Suprapubic skin (tissue), 4 donors: Measurements from ENCODE around the gene MAP3K4. TPM values are rescaled to one million over a fixed set of nuclear protein-coding genes. Genes with fewer than 3 reads are reported as not detected.

Experiments
- DNase-seq, 2 donors: peaks; one replicate each; pipeline ENCODE4 v3.0.0-alpha.2; 2019; ENCODE audit warnings: low spot score in 2 of 2
- H3K27ac ChIP-seq: fragments of 200-600 bp; sonication (generic); one replicate; pipeline ENCODE4 v1.5.1; 2019
- H3K27me3 ChIP-seq: fragments of 200-600 bp; sonication (generic); one replicate; pipeline ENCODE4 v1.5.1; 2019
- H3K36me3 ChIP-seq: fragments of 200-600 bp; sonication (generic); one replicate; pipeline ENCODE4 v1.5.1; 2019
- H3K4me1 ChIP-seq: fragments of 200-600 bp; sonication (generic); one replicate; pipeline ENCODE4 v1.5.1; 2019
- H3K4me3 ChIP-seq: fragments of 200-600 bp; sonication (generic); one replicate; pipeline ENCODE4 v1.5.1; 2019; ENCODE audit warnings: mild to moderate bottlenecking
- H3K9me3 ChIP-seq: fragments of 200-600 bp; sonication (generic); one replicate; pipeline ENCODE4 v1.5.1; 2019
- EP300 ChIP-seq: sonication (generic); formaldehyde crosslinking; IDR thresholded peaks from one replicate; pipeline ENCODE4 v1.6.1; 2017; ENCODE audit warnings: antibody characterized with exemption
- POLR2A ChIP-seq, 2 donors: fragments of 450-650 bp; IDR thresholded peaks; one replicate each; pipeline ENCODE4 v1.6.1; 2017; ENCODE audit warnings: antibody characterized with exemption in 2 of 2, mild to moderate bottlenecking in 2 of 2, moderate library complexity in 2 of 2
- POLR2AphosphoS5 ChIP-seq, 3 donors: sonication (generic); formaldehyde crosslinking; IDR thresholded peaks; one replicate each; pipeline ENCODE4 v1.6.1; 2017; ENCODE audit warnings: antibody characterized with exemption in 3 of 3
- WGBS: methylation state at CpG from one replicate; pipeline ENCODE4 v1.1.5; 2018; 5-methylcytosine and 5-hydroxymethylcytosine counted together
- total RNA-seq, 4 donors: library from RNA; depleted of rRNA; stranded (reverse); fragments of >200 nt; gene quantifications; one replicate each; pipeline ENCODE4 v1.1.0, GENCODE V29; 2016
- TF ChIP-seq, protein P1 (sequence below), 2 donors: fragments of 200-600 bp in 1 of 2; fragments of 450-650 bp in 1 of 2; sonication (generic) in 1 of 2; IDR thresholded peaks; one replicate each; pipeline ENCODE4 v1.5.1; 2016 to 2019; ENCODE audit warnings: antibody characterized with exemption in 2 of 2, mild to moderate bottlenecking in 1 of 2, moderate library complexity in 1 of 2

Gene MAP3K4
- total RNA-seq, 4 donors from 2014 or later, result 29.2 to 83.2 (median 45.2) TPM

DNA sequence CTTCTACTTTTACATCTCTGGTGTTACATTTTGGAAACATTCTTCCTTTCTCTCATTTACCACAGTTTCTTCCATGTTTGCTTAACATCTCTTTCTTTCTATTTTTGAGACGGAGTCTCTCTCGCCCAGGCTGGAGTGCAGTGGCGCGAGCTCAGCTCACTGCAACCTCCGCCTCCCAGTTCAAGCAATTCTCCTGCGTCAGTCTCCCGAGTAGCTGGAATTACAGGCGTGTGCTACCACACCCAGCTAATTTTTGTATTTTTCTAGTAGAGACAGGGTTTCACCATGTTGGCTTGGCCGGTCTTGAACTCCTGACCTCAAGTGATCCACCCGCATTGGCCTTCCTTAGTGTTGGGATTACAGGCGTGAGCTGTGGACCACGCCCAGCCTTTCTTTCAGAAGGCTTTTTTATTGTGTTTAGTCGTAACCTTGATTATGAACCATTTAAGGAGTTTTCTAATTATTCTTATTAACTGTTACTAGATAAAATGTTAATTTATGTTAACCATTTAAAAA, 27.8 kb downstream of the MAP3K4 start:
- H3K27me3 ChIP-seq, result no peaks in the 10 kb centered on the region
- no peak overlapping the region for H3K27ac ChIP-seq
- no peak for TF ChIP-seq POLR2AphosphoS5 (IDR thresholded peaks at IDR 0.05)
- TF ChIP-seq, protein P1, sequence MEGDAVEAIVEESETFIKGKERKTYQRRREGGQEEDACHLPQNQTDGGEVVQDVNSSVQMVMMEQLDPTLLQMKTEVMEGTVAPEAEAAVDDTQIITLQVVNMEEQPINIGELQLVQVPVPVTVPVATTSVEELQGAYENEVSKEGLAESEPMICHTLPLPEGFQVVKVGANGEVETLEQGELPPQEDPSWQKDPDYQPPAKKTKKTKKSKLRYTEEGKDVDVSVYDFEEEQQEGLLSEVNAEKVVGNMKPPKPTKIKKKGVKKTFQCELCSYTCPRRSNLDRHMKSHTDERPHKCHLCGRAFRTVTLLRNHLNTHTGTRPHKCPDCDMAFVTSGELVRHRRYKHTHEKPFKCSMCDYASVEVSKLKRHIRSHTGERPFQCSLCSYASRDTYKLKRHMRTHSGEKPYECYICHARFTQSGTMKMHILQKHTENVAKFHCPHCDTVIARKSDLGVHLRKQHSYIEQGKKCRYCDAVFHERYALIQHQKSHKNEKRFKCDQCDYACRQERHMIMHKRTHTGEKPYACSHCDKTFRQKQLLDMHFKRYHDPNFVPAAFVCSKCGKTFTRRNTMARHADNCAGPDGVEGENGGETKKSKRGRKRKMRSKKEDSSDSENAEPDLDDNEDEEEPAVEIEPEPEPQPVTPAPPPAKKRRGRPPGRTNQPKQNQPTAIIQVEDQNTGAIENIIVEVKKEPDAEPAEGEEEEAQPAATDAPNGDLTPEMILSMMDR (IDR thresholded peaks at IDR 0.05), result no peak
- no peak for TF ChIP-seq POLR2A (IDR thresholded peaks at IDR 0.05)
- H3K4me1 ChIP-seq, result no peaks in the 10 kb centered on the region
- WGBS, result 76% methylated on average over 13 of the region's 13 CpGs
- H3K4me3 ChIP-seq, result no peak overlapping the region
- DNase-seq, result no peak
- no peaks in the 10 kb centered on the region for H3K9me3 ChIP-seq
- H3K36me3 ChIP-seq, result no peaks in the 10 kb centered on the region

DNA sequence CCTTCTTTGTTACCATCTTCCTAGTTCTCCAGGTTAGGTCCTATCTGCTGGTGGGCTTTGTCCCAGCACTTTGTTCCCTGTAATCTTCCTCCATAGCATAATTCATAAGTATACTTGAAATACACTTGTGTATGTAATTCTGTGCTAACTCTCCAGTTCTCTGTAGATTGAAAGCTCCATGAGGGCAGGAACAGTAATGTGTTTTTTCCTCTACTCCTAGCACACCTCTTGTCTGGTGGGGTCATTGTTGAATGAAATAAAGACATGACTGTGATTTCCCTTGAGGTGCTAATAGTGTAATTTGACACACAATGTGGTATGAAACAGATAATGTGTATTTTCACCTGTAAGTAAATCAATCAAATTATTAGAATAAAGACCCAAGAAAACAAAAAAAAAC, 30.0 kb downstream of the MAP3K4 start:
- no peaks in the 10 kb centered on the region for H3K27me3 ChIP-seq
- TF ChIP-seq POLR2AphosphoS5 (IDR thresholded peaks at IDR 0.05), result no peak
- H3K27ac ChIP-seq, result no peak overlapping the region
- H3K36me3 ChIP-seq, result no peaks in the 10 kb centered on the region
- H3K4me1 ChIP-seq, result no peaks in the 10 kb centered on the region
- no peak for DNase-seq
- no peaks in the 10 kb centered on the region for H3K9me3 ChIP-seq
- no peak overlapping the region for H3K4me3 ChIP-seq

DNA sequence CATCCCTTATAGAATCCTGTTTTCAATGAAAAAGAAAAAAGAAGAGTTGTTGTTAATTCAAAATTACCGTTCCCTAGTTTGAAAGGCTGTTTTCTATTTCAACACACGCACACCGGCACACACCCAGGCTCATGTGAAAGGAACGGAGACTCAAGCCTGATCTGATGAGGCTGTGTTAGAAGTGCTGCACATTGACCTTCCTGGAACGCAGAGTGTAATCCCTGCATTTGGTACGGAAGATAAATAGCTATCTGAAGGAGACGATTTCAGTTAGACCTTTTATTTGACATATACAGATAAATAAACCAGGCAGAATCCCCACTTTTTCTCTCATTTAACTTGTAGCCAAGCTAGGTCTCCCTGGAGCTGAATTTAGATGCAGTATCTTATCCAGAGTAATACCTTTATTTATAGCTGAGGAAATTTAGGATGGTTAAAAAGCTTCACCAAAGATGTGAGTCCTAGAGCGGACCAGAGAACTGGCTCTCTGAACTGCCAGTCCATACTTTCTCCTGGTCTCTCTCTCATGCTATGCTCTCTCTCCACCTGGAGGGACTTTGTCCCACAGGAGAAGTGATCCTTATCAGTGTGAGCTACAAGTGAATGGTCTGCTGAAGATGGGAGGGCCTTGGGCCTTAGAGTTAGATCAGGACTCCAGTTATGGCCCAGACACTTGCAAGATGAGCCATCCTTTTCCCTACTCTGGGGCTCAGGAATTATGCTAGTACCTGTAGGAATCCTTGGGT, 30.6 kb downstream of the MAP3K4 start:
- H3K36me3 ChIP-seq, result no peaks in the 10 kb centered on the region
- no peak overlapping the region for H3K4me3 ChIP-seq
- H3K27ac ChIP-seq, result no peak overlapping the region
- H3K27me3 ChIP-seq, result no peaks in the 10 kb centered on the region
- TF ChIP-seq, protein P1 (IDR thresholded peaks at IDR 0.05), result no peak
- no peak for TF ChIP-seq POLR2AphosphoS5 (IDR thresholded peaks at IDR 0.05)
- TF ChIP-seq POLR2A (IDR thresholded peaks at IDR 0.05), result no peak
- no peak for TF ChIP-seq EP300
- H3K4me1 ChIP-seq, result no peaks in the 10 kb centered on the region
- 90% methylated on average over 8 of the region's 8 CpGs for WGBS
- DNase-seq, result no peak
- H3K9me3 ChIP-seq, result no peaks in the 10 kb centered on the region

DNA sequence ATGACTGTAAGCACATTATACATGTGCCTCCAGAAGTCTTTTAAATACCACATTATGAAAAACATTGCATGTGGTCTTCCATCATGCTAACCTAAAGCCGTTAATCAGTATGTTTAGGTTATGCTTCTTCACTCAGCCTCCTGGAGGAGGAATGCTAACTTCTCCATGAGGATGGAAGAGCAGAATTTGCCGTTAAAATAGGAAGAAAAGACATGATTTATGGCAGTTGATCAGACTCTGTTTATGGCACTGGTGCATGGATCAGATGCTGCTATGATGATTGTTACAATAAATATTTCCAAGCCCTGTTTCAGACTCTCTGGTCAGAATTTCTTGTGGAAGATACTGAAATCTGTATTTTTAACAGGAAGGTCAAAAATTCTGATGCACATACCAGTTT, 31.7 kb downstream of the MAP3K4 start:
- Histone ChIP-seq H3K27ac (no peak overlapping the region), H3K9me3 (no peaks in the 10 kb centered on the region), H3K36me3 (no peaks in the 10 kb centered on the region), H3K27me3 (no peaks in the 10 kb centered on the region), H3K4me3 (no peak overlapping the region), H3K4me1 (no peaks in the 10 kb centered on the region)
- DNase-seq, result no peak
- WGBS, result 59% methylated on average over 2 of the region's 2 CpGs
- TF ChIP-seq POLR2A (IDR thresholded peaks at IDR 0.05) (no peak), EP300 (no peak), POLR2AphosphoS5 (IDR thresholded peaks at IDR 0.05) (no peak)
- TF ChIP-seq, protein P1 (IDR thresholded peaks at IDR 0.05), result no peak

DNA sequence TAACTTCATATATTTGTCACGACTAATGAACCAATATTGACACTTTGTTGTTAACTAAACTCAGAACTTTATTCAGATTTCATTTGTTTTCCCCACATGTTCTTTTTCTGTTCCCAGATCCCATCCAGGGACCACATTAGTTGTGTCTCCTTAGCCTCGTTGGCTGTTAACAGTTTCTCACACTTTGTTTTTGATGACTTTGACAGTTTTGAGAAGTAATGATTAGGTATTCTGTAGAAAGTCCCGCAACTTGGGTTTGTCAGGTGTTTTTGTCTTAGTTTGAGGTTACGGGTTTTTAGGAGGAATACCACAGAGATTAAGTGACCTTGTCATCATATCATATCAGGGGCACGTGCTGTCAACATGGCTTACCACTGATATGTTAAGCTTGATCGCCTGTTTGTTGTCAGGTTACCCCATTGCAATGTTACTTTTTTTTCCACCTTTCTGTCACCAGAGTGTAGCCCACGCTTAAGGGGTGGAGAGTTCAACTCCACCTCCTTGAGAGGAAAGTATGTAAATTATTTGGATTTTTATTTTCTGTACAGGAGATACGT, 32.9 kb downstream of the MAP3K4 start:
- Histone ChIP-seq H3K27me3 (no peaks in the 10 kb centered on the region), H3K27ac (no peak overlapping the region), H3K36me3 (no peaks in the 10 kb centered on the region), H3K4me3 (no peak overlapping the region), H3K4me1 (peaks cover 7% of the 10 kb centered on the region), H3K9me3 (no peaks in the 10 kb centered on the region)
- DNase-seq, result no peak
- no peak for TF ChIP-seq POLR2A (IDR thresholded peaks at IDR 0.05)
- TF ChIP-seq, protein P1 (IDR thresholded peaks at IDR 0.05), result no peak
- no peak for TF ChIP-seq EP300
- TF ChIP-seq POLR2AphosphoS5 (IDR thresholded peaks at IDR 0.05), result no peak
- WGBS, result 93% methylated on average over 8 of the region's 8 CpGs
